Measurements from ENCODE around the gene GZMM.

Gene GZMM

GRCh38 chr19:570937-571565, 27.2 kb downstream of the GZMM start (continued):
- TF ChIP-seq, protein P1, sequence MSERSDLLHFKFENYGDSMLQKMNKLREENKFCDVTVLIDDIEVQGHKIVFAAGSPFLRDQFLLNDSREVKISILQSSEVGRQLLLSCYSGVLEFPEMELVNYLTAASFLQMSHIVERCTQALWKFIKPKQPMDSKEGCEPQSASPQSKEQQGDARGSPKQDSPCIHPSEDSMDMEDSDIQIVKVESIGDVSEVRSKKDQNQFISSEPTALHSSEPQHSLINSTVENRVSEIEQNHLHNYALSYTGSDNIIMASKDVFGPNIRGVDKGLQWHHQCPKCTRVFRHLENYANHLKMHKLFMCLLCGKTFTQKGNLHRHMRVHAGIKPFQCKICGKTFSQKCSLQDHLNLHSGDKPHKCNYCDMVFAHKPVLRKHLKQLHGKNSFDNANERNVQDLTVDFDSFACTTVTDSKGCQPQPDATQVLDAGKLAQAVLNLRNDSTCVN (tag by site-specific recombination; optimal IDR thresholded peaks at IDR 0.05), result peak; percentile 38
- no peak; the same call in 1 of the 2 replicates for TF ChIP-seq YY1 (tag by site-specific recombination; IDR thresholded peaks at IDR 0.05)
- TF ChIP-seq, protein P2, sequence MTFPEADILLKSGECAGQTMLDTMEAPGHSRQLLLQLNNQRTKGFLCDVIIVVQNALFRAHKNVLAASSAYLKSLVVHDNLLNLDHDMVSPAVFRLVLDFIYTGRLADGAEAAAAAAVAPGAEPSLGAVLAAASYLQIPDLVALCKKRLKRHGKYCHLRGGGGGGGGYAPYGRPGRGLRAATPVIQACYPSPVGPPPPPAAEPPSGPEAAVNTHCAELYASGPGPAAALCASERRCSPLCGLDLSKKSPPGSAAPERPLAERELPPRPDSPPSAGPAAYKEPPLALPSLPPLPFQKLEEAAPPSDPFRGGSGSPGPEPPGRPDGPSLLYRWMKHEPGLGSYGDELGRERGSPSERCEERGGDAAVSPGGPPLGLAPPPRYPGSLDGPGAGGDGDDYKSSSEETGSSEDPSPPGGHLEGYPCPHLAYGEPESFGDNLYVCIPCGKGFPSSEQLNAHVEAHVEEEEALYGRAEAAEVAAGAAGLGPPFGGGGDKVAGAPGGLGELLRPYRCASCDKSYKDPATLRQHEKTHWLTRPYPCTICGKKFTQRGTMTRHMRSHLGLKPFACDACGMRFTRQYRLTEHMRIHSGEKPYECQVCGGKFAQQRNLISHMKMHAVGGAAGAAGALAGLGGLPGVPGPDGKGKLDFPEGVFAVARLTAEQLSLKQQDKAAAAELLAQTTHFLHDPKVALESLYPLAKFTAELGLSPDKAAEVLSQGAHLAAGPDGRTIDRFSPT (tag by site-specific recombination; IDR thresholded peaks at IDR 0.05), result peak; percentile 87
- TF ChIP-seq ZNF600 (tag by site-specific recombination; IDR thresholded peaks at IDR 0.05), result peak; percentile 94
- TF ChIP-seq SP7 (tag by site-specific recombination; IDR thresholded peaks at IDR 0.05), result 0 out of 2 replicates have a peak, but pooled peaks have one; percentile 30
- 0 out of 2 replicates have a peak, but pooled peaks have one; percentile 26 for TF ChIP-seq IKZF3 (tag by site-specific recombination; IDR thresholded peaks at IDR 0.05)
- no peak for TF ChIP-seq ZNF513 (tag by site-specific recombination; IDR thresholded peaks at IDR 0.05)
- TF ChIP-seq GLIS1 (tag by site-specific recombination; IDR thresholded peaks at IDR 0.05), result no peak
- no peak for TF ChIP-seq ZNF501 (tag by site-specific recombination; IDR thresholded peaks at IDR 0.05)
- TF ChIP-seq ZNF114 (tag by site-specific recombination; IDR thresholded peaks at IDR 0.05), result no peak
- TF ChIP-seq ZNF19 (tag by site-specific recombination; IDR thresholded peaks at IDR 0.05; ENCODE audit: low read depth), result no peak
- no peak for TF ChIP-seq ZNF544 (tag by site-specific recombination; IDR thresholded peaks at IDR 0.05)
- TF ChIP-seq ZNF324 (tag by site-specific recombination; IDR thresholded peaks at IDR 0.05), result no peak
- TF ChIP-seq ZEB2 (tag by site-specific recombination; IDR thresholded peaks at IDR 0.05), result peak; percentile 70
- TF ChIP-seq PRDM1 (tag by site-specific recombination; IDR thresholded peaks at IDR 0.05), result no peak
- TF ChIP-seq ZNF24 (tag by site-specific recombination; IDR thresholded peaks at IDR 0.05), result peak; percentile 33; the same call in 1 of the 2 replicates
- no peak for TF ChIP-seq ZNF747 (tag by site-specific recombination; IDR thresholded peaks at IDR 0.05)
- 0 out of 2 replicates have a peak, but pooled peaks have one; percentile 9 for TF ChIP-seq ZNF785 (tag by site-specific recombination; IDR thresholded peaks at IDR 0.05)
- no peak for TF ChIP-seq ZNF146 (tag by site-specific recombination; IDR thresholded peaks at IDR 0.05)
- TF ChIP-seq, protein P3, sequence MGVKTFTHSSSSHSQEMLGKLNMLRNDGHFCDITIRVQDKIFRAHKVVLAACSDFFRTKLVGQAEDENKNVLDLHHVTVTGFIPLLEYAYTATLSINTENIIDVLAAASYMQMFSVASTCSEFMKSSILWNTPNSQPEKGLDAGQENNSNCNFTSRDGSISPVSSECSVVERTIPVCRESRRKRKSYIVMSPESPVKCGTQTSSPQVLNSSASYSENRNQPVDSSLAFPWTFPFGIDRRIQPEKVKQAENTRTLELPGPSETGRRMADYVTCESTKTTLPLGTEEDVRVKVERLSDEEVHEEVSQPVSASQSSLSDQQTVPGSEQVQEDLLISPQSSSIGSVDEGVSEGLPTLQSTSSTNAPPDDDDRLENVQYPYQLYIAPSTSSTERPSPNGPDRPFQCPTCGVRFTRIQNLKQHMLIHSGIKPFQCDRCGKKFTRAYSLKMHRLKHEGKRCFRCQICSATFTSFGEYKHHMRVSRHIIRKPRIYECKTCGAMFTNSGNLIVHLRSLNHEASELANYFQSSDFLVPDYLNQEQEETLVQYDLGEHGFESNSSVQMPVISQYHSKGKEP (tag by site-specific recombination; IDR thresholded peaks at IDR 0.05), result no peak
- TF ChIP-seq ZIC2 (tag by site-specific recombination; IDR thresholded peaks at IDR 0.05), result no peak
- TF ChIP-seq ZNF558 (tag by site-specific recombination; IDR thresholded peaks at IDR 0.05), result no peak
- no peak for TF ChIP-seq HOXD13 (CRISPR knock-in tag; IDR thresholded peaks at IDR 0.05; ENCODE audit: borderline replicate concordance)
- no peak for TF ChIP-seq ZNF449 (tag by site-specific recombination; IDR thresholded peaks at IDR 0.05)
- no peak for TF ChIP-seq SETDB1 (IDR thresholded peaks at IDR 0.05; ENCODE audit: insufficient read length, low read length)
- TF ChIP-seq ZNF416 (tag by site-specific recombination; IDR thresholded peaks at IDR 0.05), result no peak
- TF ChIP-seq ZNF660 (tag by site-specific recombination; IDR thresholded peaks at IDR 0.05), result no peak
- no peak for TF ChIP-seq ZNF121 (tag by site-specific recombination; IDR thresholded peaks at IDR 0.05)
- no peak for TF ChIP-seq ZNF837 (tag by site-specific recombination; IDR thresholded peaks at IDR 0.05)
- no peak for TF ChIP-seq ZNF138 (tag by site-specific recombination; IDR thresholded peaks at IDR 0.05; ENCODE audit: borderline replicate concordance)
- TF ChIP-seq ZNF664 (tag by site-specific recombination; IDR thresholded peaks at IDR 0.05), result no peak
- TF ChIP-seq ZNF596 (tag by site-specific recombination; IDR thresholded peaks at IDR 0.05), result peak; percentile 40; the same call in 1 of the 2 replicates
- no peak for TF ChIP-seq ZNF26 (tag by site-specific recombination; IDR thresholded peaks at IDR 0.05)
